ENCODE results near the gene ANXA2R. TPM values are rescaled to one million over a fixed set of nuclear protein-coding genes. Genes with fewer than 3 reads are reported as not detected.

ANXA2R gene
- total RNA-seq, 2 experiments from 2014 or later = 11.4 to 13.5 TPM

DNA sequence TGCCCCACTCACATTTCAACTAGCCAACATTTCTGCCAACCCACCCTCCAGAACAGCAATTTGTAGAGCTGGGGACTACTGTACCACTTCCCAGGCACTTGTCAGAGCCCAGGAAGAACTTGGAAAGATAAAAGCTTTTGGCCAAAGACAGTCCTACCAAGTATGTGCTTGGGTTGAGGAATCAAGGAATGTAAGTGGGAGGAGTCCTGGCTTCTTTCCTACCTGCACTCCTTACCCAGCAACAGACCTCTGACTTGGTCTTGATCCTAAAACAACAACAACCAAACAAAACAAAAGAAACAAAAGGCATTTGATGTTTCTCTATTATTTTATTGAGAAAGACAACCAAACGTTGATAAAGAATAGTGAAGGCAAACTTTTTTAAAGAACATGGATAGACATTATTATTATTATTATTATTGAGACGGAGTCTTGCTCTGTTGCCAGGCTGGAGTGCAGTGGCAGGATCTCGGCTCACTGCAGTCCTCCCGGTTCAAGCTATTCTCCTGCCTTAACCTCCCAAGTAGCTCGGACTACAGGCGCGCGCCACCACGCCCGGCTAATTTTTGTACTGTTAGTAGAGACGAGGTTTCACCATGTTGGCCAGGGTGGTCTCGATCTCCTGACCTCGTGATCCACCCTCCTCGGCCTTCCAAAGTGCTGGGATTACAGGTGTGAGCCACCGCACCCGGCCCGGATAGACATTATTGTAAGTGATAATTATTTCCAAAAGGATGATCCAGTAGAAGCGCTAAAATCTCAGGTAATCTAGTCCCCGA lies 33.5 kb downstream of the ANXA2R start:
- no peak for DNase-seq (ENCODE audit: low spot score)
- no peak overlapping the region; the same call in 1 of the 2 replicates for H2AFZ ChIP-seq (ENCODE audit: low read length)
- ChIA-PET POLR2A (interaction anchor here (1.1 to 4.7 kb wide), 4 partner anchors 12 to 61 kb away, joined by 4 to 88 read pairs (median 63); no protein-coding TSS in a partner anchor), CTCF (ENCODE audit: unreplicated experiment) (interaction anchor here (0.8 kb wide), 1 partner anchor 11 kb away, joined by 3 read pairs; no protein-coding TSS in a partner anchor)
- no peak overlapping the region for H3K27ac ChIP-seq (ENCODE audit: low read depth, low read length, poor library complexity, severe bottlenecking)
- TF ChIP-seq EZH2phosphoT487 (IDR thresholded peaks at IDR 0.05; ENCODE audit: borderline replicate concordance, low read depth, low read length) = no peak
- TF ChIP-seq, protein P1, sequence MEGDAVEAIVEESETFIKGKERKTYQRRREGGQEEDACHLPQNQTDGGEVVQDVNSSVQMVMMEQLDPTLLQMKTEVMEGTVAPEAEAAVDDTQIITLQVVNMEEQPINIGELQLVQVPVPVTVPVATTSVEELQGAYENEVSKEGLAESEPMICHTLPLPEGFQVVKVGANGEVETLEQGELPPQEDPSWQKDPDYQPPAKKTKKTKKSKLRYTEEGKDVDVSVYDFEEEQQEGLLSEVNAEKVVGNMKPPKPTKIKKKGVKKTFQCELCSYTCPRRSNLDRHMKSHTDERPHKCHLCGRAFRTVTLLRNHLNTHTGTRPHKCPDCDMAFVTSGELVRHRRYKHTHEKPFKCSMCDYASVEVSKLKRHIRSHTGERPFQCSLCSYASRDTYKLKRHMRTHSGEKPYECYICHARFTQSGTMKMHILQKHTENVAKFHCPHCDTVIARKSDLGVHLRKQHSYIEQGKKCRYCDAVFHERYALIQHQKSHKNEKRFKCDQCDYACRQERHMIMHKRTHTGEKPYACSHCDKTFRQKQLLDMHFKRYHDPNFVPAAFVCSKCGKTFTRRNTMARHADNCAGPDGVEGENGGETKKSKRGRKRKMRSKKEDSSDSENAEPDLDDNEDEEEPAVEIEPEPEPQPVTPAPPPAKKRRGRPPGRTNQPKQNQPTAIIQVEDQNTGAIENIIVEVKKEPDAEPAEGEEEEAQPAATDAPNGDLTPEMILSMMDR (conservative IDR thresholded peaks at IDR 0.05; ENCODE audit: low read length) = no peak
- no peaks in the 10 kb centered on the region for H3K79me2 ChIP-seq (ENCODE audit: insufficient read depth, low read depth, low read length)
- H3K4me3 ChIP-seq (ENCODE audit: low read depth, low read length, poor library complexity, severe bottlenecking) = peak overlapping the region; percentile 70
- intact Hi-C loops (cut with micrococcal nuclease; ENCODE audit: unreplicated experiment) = loop anchor here (5.0 kb wide), 1 partner anchor 596 kb away; the partner anchor contains the start of gene NNT
- no peaks in the 10 kb centered on the region for H3K9me2 ChIP-seq (ENCODE audit: insufficient read depth, low read length)
- H3K4me1 ChIP-seq (ENCODE audit: insufficient read depth, low read length, poor library complexity, severe bottlenecking) = peaks cover 32% of the 10 kb centered on the region
- BruUV-seq (replicated peaks) = no TSS peak
- H3K4me2 ChIP-seq (ENCODE audit: low read length) = peak overlapping the region; percentile 96
- H3K36me3 ChIP-seq (ENCODE audit: insufficient read depth, low read length) = no peaks in the 10 kb centered on the region
- no peaks in the 10 kb centered on the region for H4K20me1 ChIP-seq (ENCODE audit: insufficient read depth, low read length)
- no peaks in the 10 kb centered on the region for H3K9me3 ChIP-seq (ENCODE audit: low read length)

DNA sequence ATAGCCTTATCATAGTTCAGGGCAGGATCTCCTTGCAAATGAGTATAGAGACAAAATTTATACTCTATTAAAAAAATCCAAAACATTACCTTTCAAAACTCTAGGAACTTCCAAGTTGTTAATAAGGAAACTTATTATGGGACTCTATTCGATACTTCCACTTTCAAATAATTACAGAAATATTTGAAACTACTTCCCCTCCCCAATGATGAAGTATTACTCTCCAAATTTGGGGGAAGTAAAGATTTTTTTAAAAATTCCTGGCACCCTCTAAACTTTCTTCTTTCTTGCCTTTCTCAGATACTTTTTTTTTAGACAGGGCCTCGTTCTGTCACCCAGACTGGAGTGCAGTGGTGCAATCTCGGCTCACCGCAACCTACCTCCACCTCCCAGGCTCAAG lies 35.1 kb downstream of the ANXA2R start:
- ChIA-PET CTCF (ENCODE audit: unreplicated experiment) (no interaction called here), POLR2A (no interaction called here)
- peaks cover 18% of the 10 kb centered on the region for H3K4me1 ChIP-seq (ENCODE audit: insufficient read depth, low read length, poor library complexity, severe bottlenecking)
- intact Hi-C loops (cut with micrococcal nuclease; ENCODE audit: unreplicated experiment) = loop anchor here (5.0 kb wide), 1 partner anchor 597 kb away; the partner anchor contains the start of gene NNT
- H3K9me2 ChIP-seq (ENCODE audit: insufficient read depth, low read length) = no peaks in the 10 kb centered on the region
- no peak overlapping the region for H3K4me2 ChIP-seq (ENCODE audit: low read length)
- H2AFZ ChIP-seq (ENCODE audit: low read length) = no peak overlapping the region
- no peak for TF ChIP-seq EZH2phosphoT487 (IDR thresholded peaks at IDR 0.05; ENCODE audit: borderline replicate concordance, low read depth, low read length)
- TF ChIP-seq, protein P1 (conservative IDR thresholded peaks at IDR 0.05; ENCODE audit: low read length) = no peak
- H4K20me1 ChIP-seq (ENCODE audit: insufficient read depth, low read length) = no peaks in the 10 kb centered on the region
- H3K79me2 ChIP-seq (ENCODE audit: insufficient read depth, low read depth, low read length) = no peaks in the 10 kb centered on the region
- DNase-seq (ENCODE audit: low spot score) = no peak
- H3K9me3 ChIP-seq (ENCODE audit: low read length) = no peaks in the 10 kb centered on the region
- H3K4me3 ChIP-seq (ENCODE audit: low read depth, low read length, poor library complexity, severe bottlenecking) = no peak overlapping the region
- H3K36me3 ChIP-seq (ENCODE audit: insufficient read depth, low read length) = no peaks in the 10 kb centered on the region
- no peak overlapping the region for H3K27ac ChIP-seq (ENCODE audit: low read depth, low read length, poor library complexity, severe bottlenecking)
- no TSS peak for BruUV-seq (replicated peaks)

DNA sequence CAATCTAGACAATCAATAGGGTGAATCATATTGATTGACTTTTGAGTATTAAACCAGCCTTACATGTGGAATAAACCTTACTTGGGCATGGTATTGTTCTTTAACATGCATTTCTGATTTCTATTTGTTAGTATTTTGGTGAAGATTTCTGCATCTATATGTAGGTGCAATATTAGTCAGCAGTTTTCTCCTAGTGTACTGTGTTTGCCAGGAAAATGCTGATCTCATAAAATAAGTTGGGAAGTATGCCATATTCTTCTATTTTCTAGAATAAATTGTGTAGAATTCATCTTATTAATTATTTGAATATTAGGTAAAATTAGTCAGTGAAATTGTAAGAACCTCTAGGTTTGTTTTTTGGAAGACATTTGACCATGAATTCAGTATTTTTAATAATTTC lies 38.4 kb downstream of the ANXA2R start:
- BruUV-seq (replicated peaks) = no TSS peak
- Histone ChIP-seq H3K4me1 (ENCODE audit: insufficient read depth, low read length, poor library complexity, severe bottlenecking) (no peaks in the 10 kb centered on the region), H3K36me3 (ENCODE audit: insufficient read depth, low read length) (no peaks in the 10 kb centered on the region), H3K79me2 (ENCODE audit: insufficient read depth, low read depth, low read length) (no peaks in the 10 kb centered on the region), H3K27ac (ENCODE audit: low read depth, low read length, poor library complexity, severe bottlenecking) (no peak overlapping the region), H2AFZ (ENCODE audit: low read length) (no peak overlapping the region), H3K9me2 (ENCODE audit: insufficient read depth, low read length) (no peaks in the 10 kb centered on the region), H3K4me3 (ENCODE audit: low read depth, low read length, poor library complexity, severe bottlenecking) (no peak overlapping the region), H3K4me2 (ENCODE audit: low read length) (no peak overlapping the region), H4K20me1 (ENCODE audit: insufficient read depth, low read length) (no peaks in the 10 kb centered on the region), H3K9me3 (ENCODE audit: low read length) (no peaks in the 10 kb centered on the region)
- DNase-seq (ENCODE audit: low spot score) = no peak
- intact Hi-C loops (cut with micrococcal nuclease; ENCODE audit: unreplicated experiment) = no loop called here
- CTCF ChIA-PET (ENCODE audit: unreplicated experiment) = no interaction called here
- POLR2A ChIA-PET = no interaction called here
- TF ChIP-seq EZH2phosphoT487 (IDR thresholded peaks at IDR 0.05; ENCODE audit: borderline replicate concordance, low read depth, low read length) = no peak
- TF ChIP-seq, protein P1 (conservative IDR thresholded peaks at IDR 0.05; ENCODE audit: low read length) = no peak
